Tibial nerve (tissue), 4 donors: ENCODE data around the gene WIPF1.

ENCODE experiments used
- EP300 ChIP-seq, 2 donors: sonication (generic); formaldehyde crosslinking; IDR thresholded peaks; one replicate each; pipeline ENCODE4 v1.6.1; 2017; ENCODE audit warnings: antibody characterized with exemption in 2 of 2, mild to moderate bottlenecking in 1 of 2
- POLR2A ChIP-seq, 2 donors: fragments of 450-650 bp; IDR thresholded peaks; one replicate each; pipeline ENCODE4 v1.6.1; 2017; ENCODE audit warnings: antibody characterized with exemption in 2 of 2, mild to moderate bottlenecking in 2 of 2, moderate library complexity in 2 of 2
- TF ChIP-seq, protein P1 (sequence below), 5 experiments: fragments of 200-600 bp in 3 of 5; fragments of 450-650 bp in 2 of 5; sonication (generic) in 3 of 5; IDR thresholded peaks; one replicate each; pipeline ENCODE4 v1.5.1; 2016 to 2019; ENCODE audit warnings: antibody characterized with exemption in 5 of 5, mild to moderate bottlenecking in 3 of 5, moderate library complexity in 2 of 5

DNA sequence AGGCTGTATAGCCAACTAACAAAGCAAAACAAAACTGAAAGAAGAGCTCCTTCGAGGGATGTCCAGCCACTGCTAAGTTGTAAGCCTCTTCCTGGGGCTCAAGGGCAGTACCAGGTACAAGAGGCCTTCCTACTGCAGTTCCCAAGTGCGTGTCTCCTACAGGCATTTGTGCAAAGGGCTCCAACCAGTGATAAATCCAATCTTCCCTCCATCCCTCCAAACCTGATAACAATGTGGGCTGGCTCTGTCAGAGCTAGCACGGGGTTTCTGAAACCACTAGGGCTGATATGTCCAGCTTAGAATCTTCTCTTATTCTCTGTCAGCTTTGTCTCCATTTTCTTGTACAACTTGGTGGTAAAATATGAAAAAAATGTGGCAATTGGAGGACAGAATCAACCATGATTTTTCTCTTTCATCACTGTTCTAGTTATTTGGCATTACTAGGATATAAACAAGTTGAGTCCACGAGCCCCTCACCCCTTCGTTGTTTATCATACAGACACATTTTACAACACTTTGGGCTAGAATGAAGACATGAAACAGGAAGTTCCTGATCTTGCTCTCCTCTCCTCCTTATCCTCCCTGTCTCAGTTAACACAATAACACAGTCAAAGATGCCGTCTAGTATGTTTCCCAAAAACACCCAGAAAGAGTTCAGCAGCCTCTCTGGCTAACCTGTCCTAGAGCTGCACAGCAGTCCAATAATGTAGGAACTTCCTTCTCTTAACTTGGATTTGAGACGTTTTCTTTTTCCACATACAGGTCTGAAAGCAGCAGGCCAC is 35.4 kb upstream of the WIPF1 start:
- TF ChIP-seq, protein P1, sequence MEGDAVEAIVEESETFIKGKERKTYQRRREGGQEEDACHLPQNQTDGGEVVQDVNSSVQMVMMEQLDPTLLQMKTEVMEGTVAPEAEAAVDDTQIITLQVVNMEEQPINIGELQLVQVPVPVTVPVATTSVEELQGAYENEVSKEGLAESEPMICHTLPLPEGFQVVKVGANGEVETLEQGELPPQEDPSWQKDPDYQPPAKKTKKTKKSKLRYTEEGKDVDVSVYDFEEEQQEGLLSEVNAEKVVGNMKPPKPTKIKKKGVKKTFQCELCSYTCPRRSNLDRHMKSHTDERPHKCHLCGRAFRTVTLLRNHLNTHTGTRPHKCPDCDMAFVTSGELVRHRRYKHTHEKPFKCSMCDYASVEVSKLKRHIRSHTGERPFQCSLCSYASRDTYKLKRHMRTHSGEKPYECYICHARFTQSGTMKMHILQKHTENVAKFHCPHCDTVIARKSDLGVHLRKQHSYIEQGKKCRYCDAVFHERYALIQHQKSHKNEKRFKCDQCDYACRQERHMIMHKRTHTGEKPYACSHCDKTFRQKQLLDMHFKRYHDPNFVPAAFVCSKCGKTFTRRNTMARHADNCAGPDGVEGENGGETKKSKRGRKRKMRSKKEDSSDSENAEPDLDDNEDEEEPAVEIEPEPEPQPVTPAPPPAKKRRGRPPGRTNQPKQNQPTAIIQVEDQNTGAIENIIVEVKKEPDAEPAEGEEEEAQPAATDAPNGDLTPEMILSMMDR (IDR thresholded peaks at IDR 0.05): no peak
- no peak for TF ChIP-seq POLR2A (IDR thresholded peaks at IDR 0.05)
- TF ChIP-seq EP300 (IDR thresholded peaks at IDR 0.05): no peak
